ENCODE data around the gene TMEM100.

The TMEM100 gene

GRCh38 chr17:55743103-55743679 is 20.5 kb upstream of the TMEM100 start:
- no peak for DNase-seq (ENCODE audit: low spot score)

GRCh38 chr17:55742272-55743102 is 19.8 kb upstream of the TMEM100 start:
- no peak for DNase-seq (ENCODE audit: low spot score)

DNA sequence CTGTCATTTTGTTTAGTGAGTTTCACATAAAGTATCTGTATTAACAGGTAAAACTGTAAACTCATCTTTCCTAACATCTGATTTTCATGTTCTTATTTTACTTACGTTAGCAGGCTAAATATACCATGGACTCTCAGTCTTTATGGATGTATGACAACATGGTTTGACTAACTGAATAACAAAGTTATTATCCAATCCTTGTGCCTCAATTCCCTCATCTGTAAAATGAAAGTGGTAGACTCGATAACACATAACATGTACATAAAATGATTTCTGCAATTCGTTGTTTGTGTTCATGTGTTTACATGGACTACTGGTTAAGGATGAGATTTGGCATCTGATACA is 18.7 kb upstream of the TMEM100 start:
- no peak for DNase-seq (ENCODE audit: low spot score)

GRCh38 chr17:55740511-55741355 is 18.1 kb upstream of the TMEM100 start:
- no peak for DNase-seq (ENCODE audit: low spot score)

GRCh38 chr17:55737976-55738501 is 15.4 kb upstream of the TMEM100 start:
- no peak for DNase-seq (ENCODE audit: low spot score)

GRCh38 chr17:55735731-55736405 is 13.2 kb upstream of the TMEM100 start:
- no peak for DNase-seq (ENCODE audit: low spot score)

DNA sequence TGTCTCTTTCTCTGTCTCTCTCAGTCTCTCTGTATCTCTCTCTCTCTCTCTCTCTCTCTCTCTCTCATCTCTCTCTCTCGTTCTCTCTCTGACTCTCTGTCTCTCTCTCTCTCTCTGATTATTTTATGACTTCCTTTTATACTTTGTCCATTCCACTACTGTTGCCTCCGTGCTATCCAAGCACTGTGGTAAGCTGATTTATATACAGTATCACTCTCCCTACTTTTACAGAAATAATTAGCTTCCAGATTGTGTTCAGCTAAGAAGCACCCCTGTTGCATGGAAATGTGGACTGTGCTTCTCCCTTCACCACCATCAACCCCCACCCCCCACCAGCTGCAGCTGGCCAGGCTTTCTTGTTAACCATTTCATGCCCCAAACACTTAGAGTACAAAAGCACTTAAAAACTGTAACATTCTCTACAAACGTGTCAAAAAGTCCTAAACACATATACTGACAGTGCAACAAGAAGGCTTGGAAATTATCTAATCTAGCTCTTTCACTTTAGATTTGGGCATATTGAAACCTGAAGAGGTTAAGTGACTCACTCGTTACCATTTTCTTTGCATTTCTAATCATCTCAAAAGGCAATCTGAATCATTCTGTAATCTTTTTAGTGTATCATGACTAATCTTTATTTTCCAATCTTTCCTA is 11.6 kb upstream of the TMEM100 start:
- no peak for DNase-seq (ENCODE audit: low spot score)

DNA sequence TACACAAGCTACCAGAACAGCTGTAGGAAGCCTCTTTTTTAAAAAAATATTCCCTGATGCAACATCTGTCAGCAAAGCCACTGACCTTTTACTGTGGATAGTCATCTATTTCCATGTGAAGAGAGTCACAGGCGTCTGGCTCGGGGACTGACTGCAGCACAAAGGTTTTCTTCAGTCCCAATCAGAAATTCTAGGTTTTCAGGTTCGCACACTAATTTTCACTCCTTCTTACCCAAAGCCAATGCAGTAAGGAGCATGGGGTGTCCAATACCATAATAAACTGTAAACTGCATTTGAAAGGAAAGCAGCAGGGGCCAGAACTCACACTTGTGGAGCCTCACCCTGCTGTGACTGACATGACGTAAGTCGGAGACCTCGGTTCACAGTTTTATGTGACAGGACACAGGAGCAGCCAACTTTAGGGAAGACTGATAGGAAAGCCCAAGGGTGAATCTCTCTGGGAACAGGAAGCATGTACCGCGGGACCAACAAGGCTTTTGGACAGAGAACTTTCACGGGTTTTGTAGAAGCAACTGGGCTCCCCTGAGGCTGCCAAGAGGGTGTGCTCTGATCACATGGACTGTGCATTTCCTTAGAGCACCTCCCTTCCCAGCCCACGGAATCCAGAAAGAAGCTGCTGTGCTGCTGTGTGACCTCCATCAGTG is 9.1 kb upstream of the TMEM100 start:
- DNase-seq (ENCODE audit: low spot score) = no peak

DNA sequence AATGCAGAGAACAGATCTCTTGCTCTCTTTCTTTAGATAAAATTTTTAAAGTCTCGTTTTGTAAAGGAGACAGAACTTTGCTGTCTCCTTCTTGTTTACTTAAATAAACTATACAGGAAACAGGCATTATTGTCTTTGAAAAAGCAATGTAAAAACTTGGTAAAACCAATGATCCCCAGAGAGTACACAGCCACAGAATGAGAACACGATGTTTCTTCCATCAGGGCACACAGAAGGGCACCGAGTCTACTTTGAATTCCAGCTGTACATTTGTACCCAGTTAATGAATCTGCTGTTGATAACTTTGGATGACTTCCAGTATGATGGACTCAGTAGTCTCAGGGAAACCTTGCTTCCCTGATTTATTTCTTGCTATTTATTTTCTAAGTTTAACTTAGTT is 8.1 kb upstream of the TMEM100 start:
- DNase-seq (ENCODE audit: low spot score) = no peak

DNA sequence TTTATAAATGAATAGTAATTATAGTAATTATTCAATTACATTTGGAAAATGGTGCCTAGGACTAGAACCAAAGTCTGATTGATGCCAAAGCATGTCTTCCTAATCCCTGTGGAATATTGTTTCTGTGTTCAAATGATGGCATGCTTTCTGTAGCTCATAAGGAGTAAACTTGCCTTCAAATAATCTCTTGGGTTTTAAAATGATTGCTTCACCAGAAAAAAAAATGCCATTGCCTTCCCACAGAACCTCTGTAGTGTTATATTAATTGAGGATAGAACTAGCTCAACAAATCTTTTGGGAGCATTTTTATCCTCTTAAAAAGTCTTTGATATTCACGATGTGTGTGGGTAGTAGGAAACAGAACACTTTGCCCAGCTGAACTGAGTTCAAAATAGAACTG is 7.7 kb upstream of the TMEM100 start:
- DNase-seq (ENCODE audit: low spot score) = no peak

GRCh38 chr17:55729484-55729883 is 6.8 kb upstream of the TMEM100 start:
- DNase-seq (ENCODE audit: low spot score) = no peak

DNA sequence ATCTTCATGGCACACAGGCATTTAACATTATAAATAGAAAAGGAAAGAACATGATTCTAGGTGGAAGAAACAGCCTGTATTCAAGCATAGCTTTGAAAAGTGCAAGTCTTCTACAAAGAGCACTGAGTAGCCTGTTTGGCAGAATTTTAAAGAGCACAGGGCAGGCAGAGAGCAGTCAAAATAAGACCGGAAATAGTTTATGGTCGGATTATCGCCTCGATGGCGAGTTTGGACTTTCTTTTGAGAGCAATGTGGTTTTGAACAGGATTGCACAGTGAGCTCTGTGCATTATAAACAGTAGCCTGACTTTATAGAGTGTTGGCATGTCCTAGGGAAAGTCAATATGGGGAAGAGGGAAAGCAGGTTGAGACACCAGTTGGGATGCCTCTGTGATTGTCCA is 6.2 kb upstream of the TMEM100 start:
- DNase-seq (ENCODE audit: low spot score) = no peak

GRCh38 chr17:55728361-55728760 is 5.7 kb upstream of the TMEM100 start:
- no peak for DNase-seq (ENCODE audit: low spot score)

DNA sequence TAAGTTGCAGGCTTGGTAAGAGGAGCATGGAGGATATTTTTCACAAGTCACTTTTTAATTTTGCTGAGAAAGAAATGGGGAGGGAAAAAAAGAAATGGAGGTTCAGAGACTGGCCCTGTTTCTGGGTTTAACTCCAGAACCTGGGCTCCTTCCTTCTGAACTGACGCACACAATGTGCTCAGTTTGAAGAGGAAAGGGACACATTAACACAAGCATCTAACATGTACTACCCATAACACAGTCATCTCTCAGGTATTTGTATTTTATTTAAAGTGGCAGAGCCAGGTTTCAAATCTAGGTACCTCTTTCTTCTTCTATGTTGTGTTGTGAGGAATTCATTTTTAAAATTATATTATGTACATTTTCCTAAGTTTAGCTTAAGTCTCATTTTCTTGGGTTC is 5.3 kb upstream of the TMEM100 start:
- DNase-seq (ENCODE audit: low spot score) = no peak

DNA sequence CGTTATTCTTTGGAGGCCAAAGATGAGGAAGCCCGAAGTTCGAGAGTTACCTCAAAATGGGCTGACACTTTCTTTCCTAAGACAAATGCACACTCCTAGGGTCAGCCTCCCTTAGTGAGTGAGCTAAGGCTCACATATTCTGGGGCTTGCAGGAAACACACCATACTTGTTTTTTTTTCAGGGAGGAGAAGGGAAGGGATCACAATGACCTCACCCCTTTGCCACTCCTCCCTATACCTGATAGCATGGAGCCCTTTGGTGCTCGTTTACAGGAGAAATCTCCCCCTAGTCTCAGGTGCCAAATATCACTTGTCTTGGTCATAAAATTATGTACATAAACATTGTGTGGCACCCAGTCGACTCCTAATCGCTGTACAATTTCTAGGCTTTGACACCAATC is 4.6 kb upstream of the TMEM100 start:
- DNase-seq (ENCODE audit: low spot score) = no peak

DNA sequence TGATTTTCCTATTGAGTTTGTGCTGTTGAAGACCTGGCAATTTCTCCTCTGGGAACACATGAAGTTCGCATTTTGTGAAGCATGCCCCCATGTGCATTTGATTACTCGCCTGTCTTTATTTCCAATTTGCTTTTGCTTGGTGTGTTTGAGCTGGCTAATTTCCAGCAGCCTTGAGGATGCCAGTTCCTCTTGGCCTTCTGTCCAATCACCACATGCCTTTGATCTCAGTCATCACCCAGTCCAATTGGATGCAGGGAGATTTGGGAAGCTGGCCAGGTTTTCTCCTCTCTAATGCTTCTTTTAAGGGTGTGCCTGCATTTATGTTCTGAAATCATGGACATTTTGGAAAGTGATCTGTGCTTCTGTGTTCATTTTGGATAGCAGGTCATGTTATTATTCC is 3.8 kb upstream of the TMEM100 start:
- no peak for DNase-seq (ENCODE audit: low spot score)

DNA sequence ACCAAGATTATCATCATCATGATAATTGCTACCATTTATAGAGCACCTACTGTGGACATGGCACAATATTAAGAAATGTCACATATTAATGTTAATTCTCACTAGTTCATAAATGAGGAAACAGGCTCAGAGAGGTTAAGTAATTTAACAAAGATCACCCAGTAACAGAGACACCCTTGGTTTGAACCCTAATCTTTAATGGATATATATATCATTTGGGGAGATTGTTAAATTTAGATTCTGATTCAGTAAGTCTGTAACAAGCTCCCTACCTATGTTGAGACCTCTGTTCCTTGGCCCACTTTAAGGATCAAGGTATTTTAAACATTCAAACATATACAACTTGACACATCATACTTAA is 804 bp upstream of the TMEM100 start:
- DNase-seq (ENCODE audit: low spot score) = no peak

GRCh38 chr17:55722016-55722736 is 488 bp downstream of the TMEM100 start:
- DNase-seq (ENCODE audit: low spot score) = no peak

- no peak for DNase-seq (ENCODE audit: low spot score)
Measured at GRCh38 chr17:55720919-55721836, 1.5 kb downstream of the TMEM100 start.

Data from left forelimb (tissue), 1 donor.